Activated CD4-positive, alpha-beta T cell treated with anti-CD3 and anti-CD28 coated beads for 24 hours (primary cell): ENCODE measurements around the gene GAS6.
"Not testable (repeated sequence)": the region's sequence is repeated elsewhere in the genome, so short reads cannot be mapped to it uniquely, and the experiment has no call there.

ENCODE experiments used
- DNase-seq, 2 donors: peaks; one replicate each; pipeline ENCODE4 v3.0.0-alpha.2; 2020; ENCODE audit warnings: low read depth in 2 of 2

Gene GAS6

GRCh38 chr13:113792236-113792770 is 71.6 kb downstream of the GAS6 start:
- no peak for DNase-seq

GRCh38 chr13:113791761-113792160 is 72.1 kb downstream of the GAS6 start:
- no peak for DNase-seq

- DNase-seq, result no peak
These were observed 72.7 kb downstream of the GAS6 start for GRCh38 chr13:113791226-113791625.

GRCh38 chr13:113789931-113790330 is 73.9 kb downstream of the GAS6 start:
- DNase-seq, result not testable (repeated sequence)

GRCh38 chr13:113789167-113789566 is 74.7 kb downstream of the GAS6 start:
- DNase-seq, result no peak

- DNase-seq, result no peak
These were observed 75.3 kb downstream of the GAS6 start for GRCh38 chr13:113788413-113789135.

GRCh38 chr13:113787694-113788093 is 76.2 kb downstream of the GAS6 start:
- no peak for DNase-seq

GRCh38 chr13:113786262-113786841 is 77.5 kb downstream of the GAS6 start:
- DNase-seq, result no peak

- DNase-seq, result no peak
These were observed 78.5 kb downstream of the GAS6 start for GRCh38 chr13:113785051-113786010.

GRCh38 chr13:113784645-113785024 is 79.2 kb downstream of the GAS6 start:
- no peak for DNase-seq

- no peak for DNase-seq
These were observed 79.8 kb downstream of the GAS6 start for GRCh38 chr13:113783966-113784644.

- no peak for DNase-seq
These were observed 80.5 kb downstream of the GAS6 start for GRCh38 chr13:113783200-113783881.

- no peak for DNase-seq
These were observed 81.4 kb downstream of the GAS6 start for GRCh38 chr13:113782472-113782871.

GRCh38 chr13:113781571-113781970 is 82.3 kb downstream of the GAS6 start:
- no peak for DNase-seq

- DNase-seq, result no peak
These were observed 86.3 kb downstream of the GAS6 start for GRCh38 chr13:113777311-113778260.

- no peak for DNase-seq
These were observed 87.4 kb downstream of the GAS6 start for GRCh38 chr13:113776231-113777125.

GRCh38 chr13:113775451-113776145 is 88.3 kb downstream of the GAS6 start:
- DNase-seq, result no peak
